ENCODE results near the gene TNFAIP3.
A peak's percentile ranks its signal among the peaks of the same experiment; 100 is the strongest.

Gene TNFAIP3

DNA sequence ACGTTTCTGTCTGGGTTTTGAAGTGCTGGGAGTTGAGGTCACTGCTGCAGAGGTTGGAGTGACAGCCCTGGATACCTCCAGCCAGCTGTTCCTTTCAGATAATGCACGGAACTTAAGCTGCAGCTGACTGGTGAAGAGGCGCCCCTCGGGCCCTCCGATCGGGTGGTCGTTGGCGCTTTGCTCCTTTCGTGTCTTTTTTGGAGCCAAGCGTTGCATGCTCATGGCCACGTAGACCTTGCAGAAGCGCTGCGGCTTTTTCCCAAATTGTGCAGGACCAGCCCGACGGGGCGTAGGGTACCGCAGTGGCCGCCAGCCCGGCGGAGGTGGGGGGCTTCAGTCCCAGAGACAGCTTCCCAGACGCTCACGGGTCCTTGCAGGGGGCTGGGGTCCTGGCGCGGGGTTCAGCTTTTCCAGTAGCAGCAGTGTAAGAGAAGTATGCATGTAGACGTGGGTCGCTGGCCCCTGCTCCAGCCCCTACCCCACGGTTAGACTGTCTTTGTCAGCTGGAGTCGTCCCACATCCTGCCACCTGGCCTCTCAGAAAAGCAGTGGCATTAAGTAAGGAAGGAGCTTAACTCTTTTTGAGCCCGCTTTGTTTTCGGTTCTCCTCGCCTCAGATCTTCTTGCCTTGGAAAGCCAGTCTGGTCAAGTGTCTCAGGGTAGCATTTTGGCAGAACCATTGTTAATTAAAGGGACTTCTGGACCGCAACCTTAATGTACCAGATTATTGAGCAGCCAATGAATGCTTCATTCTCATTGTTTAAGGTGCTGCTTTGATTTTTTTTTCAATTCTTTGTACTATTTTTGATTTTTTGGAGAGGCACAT is 838 bp downstream of the TNFAIP3 start:
- no peak for TF ChIP-seq CTCF (conservative IDR thresholded peaks at IDR 0.05)
- TF ChIP-seq ZFX (IDR thresholded peaks at IDR 0.05): no peak
- H3K27ac ChIP-seq: peak overlapping the region; percentile 52

- no peak overlapping the region for H3K27ac ChIP-seq
- TF ChIP-seq CTCF (conservative IDR thresholded peaks at IDR 0.05): no peak
- TF ChIP-seq ZFX (IDR thresholded peaks at IDR 0.05): no peak
These were observed 1.9 kb downstream of the TNFAIP3 start for GRCh38 chr6:137868721-137869548.

GRCh38 chr6:137869549-137870307 is 2.7 kb downstream of the TNFAIP3 start:
- H3K27ac ChIP-seq: no peak overlapping the region
- TF ChIP-seq ZFX (IDR thresholded peaks at IDR 0.05) (no peak), CTCF (conservative IDR thresholded peaks at IDR 0.05) (no peak)

DNA sequence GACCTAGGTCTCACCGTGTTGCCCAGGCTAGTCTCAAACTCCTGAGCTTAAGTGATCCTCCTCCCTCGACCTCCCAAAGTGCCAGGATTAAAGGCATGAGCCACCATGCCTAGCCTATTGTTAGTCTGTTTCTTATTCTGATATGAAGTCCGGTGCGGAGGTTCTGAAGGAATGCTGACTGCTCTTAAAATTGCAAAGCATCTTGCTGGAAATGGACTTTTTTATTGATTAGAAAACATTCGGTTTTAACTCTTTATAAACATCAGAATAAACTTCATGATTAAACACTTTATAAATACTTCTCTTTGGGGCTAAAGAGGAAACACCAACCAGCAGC is 3.2 kb downstream of the TNFAIP3 start:
- H3K27ac ChIP-seq: no peak overlapping the region

DNA sequence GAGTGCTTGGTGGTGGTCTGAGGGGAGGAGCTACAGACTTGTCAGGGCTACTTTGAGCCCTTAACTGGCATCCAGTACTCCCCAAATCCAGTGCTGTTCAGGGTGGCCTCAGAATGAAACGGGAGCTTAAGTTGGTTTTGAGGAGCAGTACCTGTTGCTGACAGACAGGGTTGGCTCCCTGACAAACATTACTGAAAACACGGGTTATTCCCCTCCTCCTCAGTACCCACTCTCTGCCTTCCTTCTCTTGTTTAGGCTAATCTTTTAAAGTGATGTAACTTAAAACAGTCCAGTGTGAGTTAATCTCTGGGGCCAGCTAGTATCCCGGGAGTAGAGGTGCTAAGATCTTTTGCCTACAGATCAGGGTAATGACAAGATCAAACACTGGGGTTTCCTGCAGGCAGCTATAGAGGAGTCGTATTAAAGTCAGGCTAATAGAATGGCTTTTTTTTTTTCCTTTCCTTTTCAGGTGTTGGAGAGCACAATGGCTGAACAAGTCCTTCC is 3.7 kb downstream of the TNFAIP3 start:
- no peak for TF ChIP-seq CTCF (conservative IDR thresholded peaks at IDR 0.05)
- no peak for TF ChIP-seq ZFX (IDR thresholded peaks at IDR 0.05)
- no peak overlapping the region for H3K27ac ChIP-seq

More for the DNA sequence above, 3.2 kb downstream of the TNFAIP3 start:
- TF ChIP-seq ZFX (IDR thresholded peaks at IDR 0.05) (no peak), CTCF (conservative IDR thresholded peaks at IDR 0.05) (no peak)

- no peak overlapping the region for H3K27ac ChIP-seq
- no peak for TF ChIP-seq CTCF (conservative IDR thresholded peaks at IDR 0.05)
These were observed 4.2 kb downstream of the TNFAIP3 start for GRCh38 chr6:137871291-137871690.
